Activated naive CD4-positive, alpha-beta T cell treated with anti-CD3 and anti-CD28 coated beads, Interleukin-2, amount 50 U/mL, for 16 hours (primary cell): ENCODE data around the gene CLEC17A.
"Not testable (repeated sequence)": the region's sequence is repeated elsewhere in the genome, so short reads cannot be mapped to it uniquely, and the experiment has no call there.

Source experiments
- DNase-seq: peaks from one replicate; pipeline ENCODE4 v3.0.0-alpha.2; 2020

CLEC17A gene

GRCh38 chr19:14559916-14560775 is 22.7 kb upstream of the CLEC17A start:
- no peak for DNase-seq

- no peak for DNase-seq
These were observed 22.1 kb upstream of the CLEC17A start for GRCh38 chr19:14560776-14561108.

- DNase-seq, result no peak
These were observed 21.6 kb upstream of the CLEC17A start for GRCh38 chr19:14561249-14561648.

GRCh38 chr19:14561847-14562351 is 21.0 kb upstream of the CLEC17A start:
- no peak for DNase-seq

GRCh38 chr19:14562660-14563589 is 20.0 kb upstream of the CLEC17A start:
- no peak for DNase-seq

GRCh38 chr19:14563590-14563926 is 19.3 kb upstream of the CLEC17A start:
- no peak for DNase-seq

- peak; percentile 41 for DNase-seq
These were observed 18.8 kb upstream of the CLEC17A start for GRCh38 chr19:14563989-14564651.

GRCh38 chr19:14564652-14565297 is 18.1 kb upstream of the CLEC17A start:
- DNase-seq, result not testable (repeated sequence)

- DNase-seq, result no peak
These were observed 17.6 kb upstream of the CLEC17A start for GRCh38 chr19:14565298-14565679.

- DNase-seq, result no peak
These were observed 16.8 kb upstream of the CLEC17A start for GRCh38 chr19:14565765-14566711.

GRCh38 chr19:14566712-14567077 is 16.2 kb upstream of the CLEC17A start:
- no peak for DNase-seq

GRCh38 chr19:14567079-14567478 is 15.8 kb upstream of the CLEC17A start:
- no peak for DNase-seq

GRCh38 chr19:14570864-14571527 is 11.9 kb upstream of the CLEC17A start:
- no peak for DNase-seq

GRCh38 chr19:14571695-14572490 is 11.0 kb upstream of the CLEC17A start, which contains the start of gene NDUFB7:
TSS of gene NDUFB7 (minus strand) at chr19:14572066. CDS start at chr19:14572000, 66 bp downstream.
- peak; percentile 91 for DNase-seq

GRCh38 chr19:14575428-14575980 is 7.4 kb upstream of the CLEC17A start:
- DNase-seq, result no peak

GRCh38 chr19:14576363-14576762 is 6.5 kb upstream of the CLEC17A start:
- DNase-seq, result no peak

GRCh38 chr19:14577264-14577663 is 5.6 kb upstream of the CLEC17A start:
- DNase-seq, result no peak

- no peak for DNase-seq
These were observed 4.9 kb upstream of the CLEC17A start for GRCh38 chr19:14577885-14578427.

GRCh38 chr19:14580623-14581237 is 2.2 kb upstream of the CLEC17A start:
- DNase-seq, result no peak
